Activated T-cell treated with anti-CD3 and anti-CD28 coated beads, Interleukin-2, amount 50 U/mL, for 24 hours (primary cell): ENCODE data around the gene SIAE.

Experiments used
- DNase-seq: peaks from one replicate; pipeline ENCODE4 v3.0.0-alpha.2; 2020
- H3K27ac Mint-ChIP-seq: 2 replicates; pipeline ENCODE4 v1.8.0; 2020; ENCODE audit warnings: mild to moderate bottlenecking, mixed read lengths
- H3K27me3 Mint-ChIP-seq: 2 replicates; pipeline ENCODE4 v1.8.0; 2020; ENCODE audit warnings: mixed read lengths
- H3K36me3 Mint-ChIP-seq: 2 replicates; pipeline ENCODE4 v1.8.0; 2020; ENCODE audit warnings: low read depth, mixed read lengths
- H3K4me1 Mint-ChIP-seq: 2 replicates; pipeline ENCODE4 v1.8.0; 2020; ENCODE audit warnings: low read depth, mixed read lengths
- H3K4me3 Mint-ChIP-seq: 2 replicates; pipeline ENCODE4 v1.8.0; 2020; ENCODE audit warnings: mild to moderate bottlenecking, moderate library complexity, mixed read lengths
- H3K9me3 Mint-ChIP-seq: 2 replicates; pipeline ENCODE4 v1.8.0; 2020; ENCODE audit warnings: mixed read lengths

SIAE gene

GRCh38 chr11:124592627-124593026 is 80.9 kb downstream of the SIAE start:
- Mint-ChIP-seq H3K36me3 (no peaks in the 10 kb centered on the region), H3K4me1 (no peaks in the 10 kb centered on the region), H3K27me3 (peaks cover 31% of the 10 kb centered on the region), H3K27ac (no peak overlapping the region), H3K9me3 (no peaks in the 10 kb centered on the region), H3K4me3 (no peak overlapping the region)
- no peak for DNase-seq

DNA sequence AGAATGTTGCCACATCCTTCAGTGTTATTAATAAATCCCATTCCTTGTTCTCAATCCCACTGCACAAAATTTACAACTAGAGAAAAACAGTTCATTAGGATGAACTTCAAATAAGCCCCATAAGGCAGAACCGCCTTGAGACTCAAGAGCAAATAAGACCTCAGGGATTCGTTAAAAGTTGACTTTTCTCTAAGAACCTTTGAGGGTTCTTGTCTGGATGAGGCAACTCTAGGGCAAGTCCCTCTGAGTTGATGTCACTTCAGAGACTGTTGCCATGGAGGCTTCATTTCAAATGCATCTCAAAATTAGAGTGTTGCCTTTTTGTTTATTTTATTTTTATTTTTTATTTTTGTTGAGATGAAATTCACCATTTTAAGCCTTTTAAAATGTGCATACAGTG is 82.1 kb downstream of the SIAE start:
- H3K4me3 Mint-ChIP-seq, result no peak overlapping the region
- peaks cover 35% of the 10 kb centered on the region for H3K27me3 Mint-ChIP-seq
- H3K9me3 Mint-ChIP-seq, result no peaks in the 10 kb centered on the region

DNA sequence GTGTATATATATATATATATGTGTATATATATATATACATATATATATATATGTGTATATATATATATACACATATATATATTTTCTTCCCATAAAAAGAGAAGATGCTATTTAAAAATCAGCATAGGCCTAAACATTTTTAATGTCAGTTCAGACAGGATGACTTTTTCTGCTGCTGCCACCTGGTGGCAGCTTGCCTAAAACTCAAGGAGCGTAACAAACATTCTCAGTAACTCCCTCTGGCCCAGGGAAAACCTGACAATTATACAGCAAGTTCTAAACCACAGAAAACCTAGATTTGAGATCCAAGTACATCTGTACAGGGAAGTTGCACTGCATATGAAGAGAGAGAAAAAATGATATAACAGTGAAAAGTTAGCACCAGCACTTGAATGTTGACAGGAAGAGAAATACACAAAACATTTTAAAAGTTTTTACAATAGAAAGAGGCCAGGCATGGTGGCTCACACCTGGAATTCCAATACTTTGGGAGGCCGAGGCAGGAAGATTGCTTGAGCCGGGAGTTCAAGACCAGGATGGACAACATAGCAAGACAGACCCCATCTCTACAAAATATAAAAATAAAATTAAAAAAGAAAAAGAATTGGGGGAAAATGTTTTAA is 87.2 kb downstream of the SIAE start:
- H3K9me3 Mint-ChIP-seq, result no peaks in the 10 kb centered on the region
- peak; percentile 54 for DNase-seq
- H3K4me3 Mint-ChIP-seq, result no peak overlapping the region
- no peak overlapping the region for H3K27ac Mint-ChIP-seq
- no peaks in the 10 kb centered on the region for H3K4me1 Mint-ChIP-seq
- H3K36me3 Mint-ChIP-seq, result no peaks in the 10 kb centered on the region
- peaks cover 17% of the 10 kb centered on the region for H3K27me3 Mint-ChIP-seq

More for the DNA sequence above, 82.1 kb downstream of the SIAE start:
- Mint-ChIP-seq H3K36me3 (no peaks in the 10 kb centered on the region), H3K27ac (no peak overlapping the region), H3K4me1 (no peaks in the 10 kb centered on the region)
- no peak for DNase-seq

GRCh38 chr11:124584681-124585372 is 88.7 kb downstream of the SIAE start:
- Mint-ChIP-seq H3K4me1 (no peaks in the 10 kb centered on the region), H3K27ac (no peak overlapping the region), H3K27me3 (peaks cover 17% of the 10 kb centered on the region), H3K4me3 (no peak overlapping the region), H3K9me3 (no peaks in the 10 kb centered on the region), H3K36me3 (no peaks in the 10 kb centered on the region)
- DNase-seq, result no peak

- H3K4me1 Mint-ChIP-seq, result no peaks in the 10 kb centered on the region
- H3K4me3 Mint-ChIP-seq, result no peak overlapping the region
- DNase-seq, result no peak
- H3K27ac Mint-ChIP-seq, result no peak overlapping the region
- no peaks in the 10 kb centered on the region for H3K9me3 Mint-ChIP-seq
- H3K36me3 Mint-ChIP-seq, result no peaks in the 10 kb centered on the region
- H3K27me3 Mint-ChIP-seq, result peaks cover 17% of the 10 kb centered on the region
Observed at GRCh38 chr11:124583781-124584180, 89.8 kb downstream of the SIAE start.
